ENCODE results near the gene GSTK1.

DNA sequence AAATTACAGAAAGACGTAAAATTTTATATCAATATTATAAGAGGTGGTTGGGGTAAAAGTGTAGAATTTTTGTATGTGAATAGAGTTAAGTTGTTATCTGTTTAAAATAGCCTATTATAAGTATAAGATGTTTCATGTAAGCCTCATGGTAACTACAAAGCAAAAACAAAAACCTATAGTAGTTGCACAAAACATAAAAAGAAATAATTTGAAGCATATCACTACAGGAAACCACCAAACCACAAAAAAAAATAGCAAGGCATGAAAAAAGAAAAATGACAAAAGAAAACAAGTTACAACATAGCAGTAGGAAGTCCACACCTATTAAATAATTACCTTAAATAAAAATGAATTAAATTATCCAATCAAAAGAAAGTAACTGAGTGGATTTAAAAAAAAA lies 12.4 kb upstream of the GSTK1 start:
- TF ChIP-seq, protein P1, sequence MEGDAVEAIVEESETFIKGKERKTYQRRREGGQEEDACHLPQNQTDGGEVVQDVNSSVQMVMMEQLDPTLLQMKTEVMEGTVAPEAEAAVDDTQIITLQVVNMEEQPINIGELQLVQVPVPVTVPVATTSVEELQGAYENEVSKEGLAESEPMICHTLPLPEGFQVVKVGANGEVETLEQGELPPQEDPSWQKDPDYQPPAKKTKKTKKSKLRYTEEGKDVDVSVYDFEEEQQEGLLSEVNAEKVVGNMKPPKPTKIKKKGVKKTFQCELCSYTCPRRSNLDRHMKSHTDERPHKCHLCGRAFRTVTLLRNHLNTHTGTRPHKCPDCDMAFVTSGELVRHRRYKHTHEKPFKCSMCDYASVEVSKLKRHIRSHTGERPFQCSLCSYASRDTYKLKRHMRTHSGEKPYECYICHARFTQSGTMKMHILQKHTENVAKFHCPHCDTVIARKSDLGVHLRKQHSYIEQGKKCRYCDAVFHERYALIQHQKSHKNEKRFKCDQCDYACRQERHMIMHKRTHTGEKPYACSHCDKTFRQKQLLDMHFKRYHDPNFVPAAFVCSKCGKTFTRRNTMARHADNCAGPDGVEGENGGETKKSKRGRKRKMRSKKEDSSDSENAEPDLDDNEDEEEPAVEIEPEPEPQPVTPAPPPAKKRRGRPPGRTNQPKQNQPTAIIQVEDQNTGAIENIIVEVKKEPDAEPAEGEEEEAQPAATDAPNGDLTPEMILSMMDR (IDR thresholded peaks at IDR 0.05) = no peak
- TF ChIP-seq POLR2A (IDR thresholded peaks at IDR 0.05) (no peak), EP300 (IDR thresholded peaks at IDR 0.05) (no peak), POLR2AphosphoS5 (IDR thresholded peaks at IDR 0.05) (no peak)
